Kidney epithelial cell (primary cell): ENCODE measurements around the gene NMRAL1. TPM values are rescaled to one million over a fixed set of nuclear protein-coding genes. Genes with fewer than 3 reads are reported as not detected.

Source experiments
- DNase-seq: peaks from one replicate; pipeline ENCODE4 v3.0.0-alpha.2; 2010; ENCODE audit warnings: low read depth
- H3K27me3 ChIP-seq: 2 replicates; pipeline ENCODE4 v1.6.0; 2011; ENCODE audit warnings: low read length; ENCODE audit not compliant: control insufficient read depth, insufficient read depth
- H3K36me3 ChIP-seq: 2 replicates; pipeline ENCODE4 v1.5.1; 2011; ENCODE audit warnings: low read length; ENCODE audit not compliant: control insufficient read depth, insufficient read depth
- H3K4me3 ChIP-seq: 2 replicates; pipeline ENCODE4 v1.5.1; 2011; ENCODE audit warnings: low read depth, mild to moderate bottlenecking, control low read depth, low read length
- total RNA-seq: library from RNA; depleted of rRNA; stranded (reverse); fragments of >200 nt; gene quantifications from 2 replicates; pipeline ENCODE4 v1.2.3, GENCODE V29; 2015
- TF ChIP-seq, protein P1 (sequence below): IDR thresholded peaks from 2 replicates; pipeline ENCODE4 v1.5.1; 2011; ENCODE audit warnings: mild to moderate bottlenecking, moderate library complexity, low read length, control low read depth, inconsistent platforms; ENCODE audit not compliant: insufficient read depth, poor library complexity, severe bottlenecking

The NMRAL1 gene
- total RNA-seq, 1 donor from 2014 or later, result 59.5 TPM

DNA sequence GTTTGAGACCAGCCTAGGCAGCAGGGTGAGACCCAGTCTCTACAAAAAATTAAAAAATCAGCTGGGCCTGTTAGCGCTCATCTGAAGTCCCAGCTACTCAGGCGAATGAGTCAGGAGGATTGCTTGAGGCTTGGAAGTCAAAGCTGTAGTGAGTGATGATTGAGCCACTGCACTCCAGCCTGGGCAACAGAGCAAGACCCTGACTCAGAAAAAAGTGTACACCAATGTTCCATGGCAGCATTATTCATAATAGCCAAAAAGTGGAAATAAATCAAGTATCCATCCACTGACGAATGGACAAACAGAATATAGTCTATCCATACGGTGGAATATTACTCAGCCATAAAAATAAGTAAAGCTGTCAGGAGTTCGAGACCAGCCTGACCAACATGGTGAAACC, 2.6 kb downstream of the NMRAL1 start:
- H3K27me3 ChIP-seq, result no peaks in the 10 kb centered on the region
- H3K4me3 ChIP-seq, result no peak overlapping the region
- peaks cover 2% of the 10 kb centered on the region for H3K36me3 ChIP-seq
- TF ChIP-seq, protein P1, sequence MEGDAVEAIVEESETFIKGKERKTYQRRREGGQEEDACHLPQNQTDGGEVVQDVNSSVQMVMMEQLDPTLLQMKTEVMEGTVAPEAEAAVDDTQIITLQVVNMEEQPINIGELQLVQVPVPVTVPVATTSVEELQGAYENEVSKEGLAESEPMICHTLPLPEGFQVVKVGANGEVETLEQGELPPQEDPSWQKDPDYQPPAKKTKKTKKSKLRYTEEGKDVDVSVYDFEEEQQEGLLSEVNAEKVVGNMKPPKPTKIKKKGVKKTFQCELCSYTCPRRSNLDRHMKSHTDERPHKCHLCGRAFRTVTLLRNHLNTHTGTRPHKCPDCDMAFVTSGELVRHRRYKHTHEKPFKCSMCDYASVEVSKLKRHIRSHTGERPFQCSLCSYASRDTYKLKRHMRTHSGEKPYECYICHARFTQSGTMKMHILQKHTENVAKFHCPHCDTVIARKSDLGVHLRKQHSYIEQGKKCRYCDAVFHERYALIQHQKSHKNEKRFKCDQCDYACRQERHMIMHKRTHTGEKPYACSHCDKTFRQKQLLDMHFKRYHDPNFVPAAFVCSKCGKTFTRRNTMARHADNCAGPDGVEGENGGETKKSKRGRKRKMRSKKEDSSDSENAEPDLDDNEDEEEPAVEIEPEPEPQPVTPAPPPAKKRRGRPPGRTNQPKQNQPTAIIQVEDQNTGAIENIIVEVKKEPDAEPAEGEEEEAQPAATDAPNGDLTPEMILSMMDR, result no peak
- DNase-seq, result no peak

DNA sequence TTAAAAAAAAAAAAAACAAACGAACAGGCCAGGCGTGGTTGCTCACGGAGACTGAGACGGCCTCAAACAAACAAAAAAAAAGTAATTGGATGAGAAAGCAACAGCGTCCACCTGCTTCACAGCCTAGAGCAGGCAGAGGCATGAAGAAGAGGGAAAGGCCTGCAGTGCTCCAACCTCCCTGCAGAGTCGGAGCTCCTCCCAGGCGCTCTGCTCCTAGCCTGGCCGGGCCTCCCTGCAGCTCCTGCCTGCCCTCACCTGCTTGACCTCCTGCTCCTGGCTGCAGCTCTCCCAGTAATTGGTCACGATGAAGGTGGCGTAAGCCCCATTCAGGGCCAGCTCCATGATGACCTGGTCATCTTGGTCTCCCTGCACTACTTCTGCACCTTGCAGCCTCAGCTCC, 5.5 kb downstream of the NMRAL1 start:
- H3K27me3 ChIP-seq, result no peaks in the 10 kb centered on the region
- no peak overlapping the region for H3K4me3 ChIP-seq
- TF ChIP-seq, protein P1, result no peak
- DNase-seq, result no peak
- peaks cover 2% of the 10 kb centered on the region for H3K36me3 ChIP-seq

DNA sequence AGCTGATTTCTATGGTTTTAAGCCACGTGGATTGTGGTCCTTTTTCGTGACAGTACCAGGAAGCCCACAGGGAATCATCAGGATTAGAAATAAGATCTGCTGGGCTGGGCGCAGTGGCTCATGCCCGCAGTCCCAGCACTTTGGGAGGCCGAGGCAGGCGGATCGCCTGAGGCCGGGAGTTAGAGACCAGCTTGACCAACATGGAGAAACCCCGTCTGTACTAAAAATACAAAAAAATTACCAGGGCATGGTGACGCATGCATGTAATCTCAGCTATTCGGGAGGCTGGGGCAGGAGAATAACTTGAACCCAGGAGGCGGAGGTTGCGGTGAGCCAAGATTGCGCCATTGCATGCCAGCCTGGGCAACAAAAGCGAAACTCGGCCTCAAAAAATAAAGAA, 6.5 kb downstream of the NMRAL1 start:
- DNase-seq, result no peak
- Histone ChIP-seq H3K36me3 (peaks cover 2% of the 10 kb centered on the region), H3K27me3 (no peaks in the 10 kb centered on the region), H3K4me3 (no peak overlapping the region)
- TF ChIP-seq, protein P1, result no peak

DNA sequence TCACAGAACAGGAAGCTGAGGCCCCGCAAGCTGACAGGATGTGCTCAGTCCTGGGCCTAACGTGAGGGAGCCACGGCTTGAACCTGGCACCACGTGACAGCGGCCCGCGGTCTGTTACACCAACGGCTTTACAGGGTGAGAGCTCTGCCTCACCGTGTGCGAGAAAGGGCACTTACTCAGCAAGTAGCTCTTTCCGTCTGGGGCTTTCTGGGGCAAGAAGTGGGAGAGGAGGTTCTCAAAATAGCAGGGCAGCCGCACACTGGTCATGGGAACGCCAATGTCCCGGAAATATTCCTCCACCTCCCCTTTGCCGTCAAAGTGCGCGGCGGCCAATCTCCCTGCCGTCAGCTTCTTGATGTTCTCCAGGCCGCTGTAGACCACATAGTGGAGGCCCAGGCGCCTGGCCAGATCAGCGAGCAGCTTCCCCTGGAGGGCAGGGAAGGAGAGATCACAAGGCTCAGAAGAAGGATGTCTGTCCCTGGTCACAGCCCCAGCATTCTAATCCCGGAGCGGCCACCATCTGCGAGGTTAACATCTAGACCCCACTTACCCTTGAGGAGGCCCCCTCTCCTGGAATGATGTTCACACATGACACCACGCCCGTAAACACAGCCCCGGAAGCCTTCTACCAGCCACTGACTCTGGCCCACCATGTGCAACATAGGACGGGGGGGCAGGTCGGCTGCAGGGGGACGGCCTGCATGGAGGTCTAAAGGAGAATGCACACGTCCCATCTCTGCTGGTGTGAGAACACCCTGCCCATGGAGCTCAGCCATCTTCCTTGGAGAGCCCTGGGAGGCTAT, 8.2 kb downstream of the NMRAL1 start:
- no peak for DNase-seq
- no peak overlapping the region for H3K4me3 ChIP-seq
- H3K27me3 ChIP-seq, result no peaks in the 10 kb centered on the region
- TF ChIP-seq, protein P1, result no peak
- H3K36me3 ChIP-seq, result peaks cover 2% of the 10 kb centered on the region

DNA sequence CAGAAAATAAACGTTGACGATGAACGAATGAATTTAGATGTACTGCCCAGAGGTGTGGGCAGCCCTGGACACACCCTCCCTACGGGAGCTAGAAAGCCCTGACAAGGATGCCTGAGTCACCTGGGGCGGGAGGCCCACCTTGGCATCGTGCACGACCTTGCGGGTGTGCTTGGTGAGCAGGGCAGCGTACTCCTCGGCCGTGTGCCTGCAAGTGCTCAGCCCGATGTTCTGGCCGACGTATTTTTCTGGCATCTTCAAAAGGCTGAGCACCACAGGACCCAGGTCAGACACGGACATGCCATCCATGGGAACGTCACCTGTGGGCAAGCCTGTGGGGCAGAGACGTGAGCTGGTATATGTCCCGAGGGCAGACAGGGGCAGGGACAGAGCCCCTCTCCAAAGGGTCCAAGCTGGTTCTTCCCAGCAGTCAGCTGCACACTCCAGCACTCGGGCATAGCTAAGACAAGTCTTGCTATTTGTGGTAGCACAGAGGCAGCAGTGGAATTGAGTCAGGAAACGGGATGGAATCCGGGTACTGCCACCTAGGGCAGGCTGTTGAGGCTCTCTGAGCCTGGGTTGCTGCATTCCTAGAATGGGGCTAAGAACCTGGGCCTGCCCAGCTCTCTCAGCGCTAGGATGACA, 10.8 kb downstream of the NMRAL1 start:
- Histone ChIP-seq H3K27me3 (no peaks in the 10 kb centered on the region), H3K4me3 (no peak overlapping the region), H3K36me3 (peaks cover 2% of the 10 kb centered on the region)
- TF ChIP-seq, protein P1, result no peak
- no peak for DNase-seq
